Activated CD8-positive, alpha-beta T cell treated with anti-CD3 and anti-CD28 coated beads for 36 hours (primary cell): ENCODE measurements around the gene DNAJB1. TPM values are rescaled to one million over a fixed set of nuclear protein-coding genes. Genes with fewer than 3 reads are reported as not detected.

Experiments used
- ATAC-seq: fragments of 200-7000 bp; cut with Tn5 transposase; one replicate; pipeline ENCODE4 v1.10.0; 2021; ENCODE audit warnings: mild to moderate bottlenecking, moderate library complexity
- CTCF ChIA-PET: fragments of 350-600 bp; sonication (Branson Sonifier 250); formaldehyde crosslinking; loops from one replicate; lab custom pipeline; 2021; ENCODE audit warnings: antibody characterized with exemption; lab: Charles Lee
- POLR2A ChIA-PET: fragments of 350-600 bp; sonication (Branson Sonifier 250); formaldehyde crosslinking; loops from one replicate; lab custom pipeline; 2021; ENCODE audit warnings: antibody characterized with exemption; lab: Charles Lee
- DNase-seq: peaks from one replicate; pipeline ENCODE4 v3.0.0-alpha.2; 2020
- H3K27ac Mint-ChIP-seq: one replicate; pipeline ENCODE4 v1.8.0; 2021; ENCODE audit warnings: mild to moderate bottlenecking, mixed read lengths
- H3K27me3 Mint-ChIP-seq: one replicate; pipeline ENCODE4 v1.8.0; 2021; ENCODE audit warnings: mixed read lengths
- H3K36me3 Mint-ChIP-seq: one replicate; pipeline ENCODE4 v1.8.0; 2021; ENCODE audit warnings: low read depth, mixed read lengths
- H3K4me1 Mint-ChIP-seq: one replicate; pipeline ENCODE4 v1.8.0; 2021; ENCODE audit warnings: low read depth, mixed read lengths
- H3K4me3 Mint-ChIP-seq: one replicate; pipeline ENCODE4 v1.8.0; 2021; ENCODE audit warnings: mild to moderate bottlenecking, moderate library complexity, mixed read lengths
- H3K9me3 Mint-ChIP-seq: one replicate; pipeline ENCODE4 v1.8.0; 2021; ENCODE audit warnings: mixed read lengths
- CTCF ChIP-seq: fragments of 200-600 bp; IDR thresholded peaks from one replicate; pipeline ENCODE4 v1.8.0; 2022; ENCODE audit warnings: antibody characterized with exemption, mild to moderate bottlenecking
- intact Hi-C: fragments of 100-400 bp; cut with micrococcal nuclease; formaldehyde crosslinking; loops from one replicate; pipeline ENCODE4 v1.10.0; 2022
- total RNA-seq, 2 experiments: library from RNA; stranded (reverse); gene quantifications; one replicate each; pipeline ENCODE4 v1.2.3, GENCODE V29; 2021

The DNAJB1 gene
- total RNA-seq, 2 experiments from 2014 or later: 52.0 to 59.6 TPM

- Mint-ChIP-seq H3K4me3 (no peak overlapping the region), H3K27ac (no peak overlapping the region), H3K36me3 (peaks cover 8% of the 10 kb centered on the region), H3K4me1 (peaks cover 21% of the 10 kb centered on the region), H3K27me3 (no peaks in the 10 kb centered on the region), H3K9me3 (no peaks in the 10 kb centered on the region)
- intact Hi-C loops: no loop called here
- ChIA-PET CTCF (interaction anchor here (2.0 kb wide), 1 partner anchor 10 kb away, joined by 7 read pairs; no protein-coding TSS in a partner anchor), POLR2A (interaction anchor here (1.2 kb wide), 1 partner anchor 12 kb away, joined by 3 read pairs; no protein-coding TSS in a partner anchor)
- TF ChIP-seq CTCF: no peak
- DNase-seq (no peak), ATAC-seq (no peak)
Measured at GRCh38 chr19:14561847-14562351, 43.7 kb upstream of the DNAJB1 start.

GRCh38 chr19:14561249-14561648 is 43.1 kb upstream of the DNAJB1 start:
- intact Hi-C loops: no loop called here
- Mint-ChIP-seq H3K27me3 (no peaks in the 10 kb centered on the region), H3K4me1 (peaks cover 27% of the 10 kb centered on the region), H3K27ac (no peak overlapping the region), H3K4me3 (no peak overlapping the region), H3K36me3 (peaks cover 8% of the 10 kb centered on the region), H3K9me3 (no peaks in the 10 kb centered on the region)
- no peak for TF ChIP-seq CTCF
- ChIA-PET POLR2A (interaction anchor here (1.2 kb wide), 1 partner anchor 13 kb away, joined by 3 read pairs; no protein-coding TSS in a partner anchor), CTCF (interaction anchor here (2.0 kb wide), 1 partner anchor 10 kb away, joined by 7 read pairs; no protein-coding TSS in a partner anchor)
- no peak for ATAC-seq
- no peak for DNase-seq

GRCh38 chr19:14560776-14561108 is 42.5 kb upstream of the DNAJB1 start:
- CTCF ChIA-PET: no interaction called here
- no peak for ATAC-seq
- intact Hi-C loops: no loop called here
- no peak overlapping the region for H3K4me3 Mint-ChIP-seq
- TF ChIP-seq CTCF: no peak
- peak overlapping the region; percentile 10 for H3K27ac Mint-ChIP-seq
- no peaks in the 10 kb centered on the region for H3K27me3 Mint-ChIP-seq
- DNase-seq: no peak
- POLR2A ChIA-PET: interaction anchor here (1.2 kb wide), 1 partner anchor 13 kb away, joined by 3 read pairs; no protein-coding TSS in a partner anchor
- H3K9me3 Mint-ChIP-seq: no peaks in the 10 kb centered on the region
- peaks cover 30% of the 10 kb centered on the region for H3K4me1 Mint-ChIP-seq
- H3K36me3 Mint-ChIP-seq: peaks cover 7% of the 10 kb centered on the region

GRCh38 chr19:14559916-14560775 is 41.9 kb upstream of the DNAJB1 start:
- H3K9me3 Mint-ChIP-seq: no peaks in the 10 kb centered on the region
- no peak for TF ChIP-seq CTCF
- H3K4me3 Mint-ChIP-seq: no peak overlapping the region
- CTCF ChIA-PET: no interaction called here
- intact Hi-C loops: no loop called here
- no peak for DNase-seq
- no peak for ATAC-seq
- peaks cover 30% of the 10 kb centered on the region for H3K4me1 Mint-ChIP-seq
- H3K27ac Mint-ChIP-seq: peak overlapping the region; percentile 10
- peaks cover 7% of the 10 kb centered on the region for H3K36me3 Mint-ChIP-seq
- POLR2A ChIA-PET: no interaction called here
- H3K27me3 Mint-ChIP-seq: no peaks in the 10 kb centered on the region
